HG03135 (cell line): Measurements from ENCODE around the gene GSTO2.

Experiments used
- ATAC-seq: cut with Tn5 transposase; IDR thresholded peaks from one replicate; pipeline ENCODE4 v1.9.1; 2021; ENCODE audit warnings: mild to moderate bottlenecking, moderate library complexity; ENCODE audit not compliant: unreplicated experiment

Gene GSTO2

GRCh38 chr10:104306897-104307296, 37.9 kb downstream of the GSTO2 start:
- no peak for ATAC-seq

GRCh38 chr10:104307576-104308438, 38.8 kb downstream of the GSTO2 start:
- no peak for ATAC-seq

- ATAC-seq, result peak; percentile 71
Observed at GRCh38 chr10:104308439-104308903, 39.5 kb downstream of the GSTO2 start.

- no peak for ATAC-seq
Observed at GRCh38 chr10:104309980-104310978, 41.3 kb downstream of the GSTO2 start.

- no peak for ATAC-seq
Observed at GRCh38 chr10:104311184-104311720, 42.3 kb downstream of the GSTO2 start.

GRCh38 chr10:104314591-104315485, 45.9 kb downstream of the GSTO2 start:
- ATAC-seq, result no peak

- ATAC-seq, result no peak
Observed at GRCh38 chr10:104315486-104315921, 46.5 kb downstream of the GSTO2 start.

GRCh38 chr10:104316321-104317099, 47.5 kb downstream of the GSTO2 start:
- ATAC-seq, result no peak

- ATAC-seq, result no peak
Observed at GRCh38 chr10:104317269-104317710, 48.3 kb downstream of the GSTO2 start.

- ATAC-seq, result no peak
Observed at GRCh38 chr10:104317726-104318299, 48.8 kb downstream of the GSTO2 start.

- ATAC-seq, result no peak
Observed at GRCh38 chr10:104318326-104318725, 49.3 kb downstream of the GSTO2 start.

- ATAC-seq, result no peak
Observed at GRCh38 chr10:104318810-104319741, 50.1 kb downstream of the GSTO2 start.

GRCh38 chr10:104321226-104321625, 52.2 kb downstream of the GSTO2 start:
- ATAC-seq, result no peak

- ATAC-seq, result no peak
Observed at GRCh38 chr10:104321725-104322415, 52.9 kb downstream of the GSTO2 start.

GRCh38 chr10:104322416-104322782, 53.4 kb downstream of the GSTO2 start:
- no peak for ATAC-seq

- ATAC-seq, result no peak
Observed at GRCh38 chr10:104323085-104323484, 54.1 kb downstream of the GSTO2 start.

- ATAC-seq, result no peak
Observed at GRCh38 chr10:104323760-104324201, 54.8 kb downstream of the GSTO2 start.
